Measurements from ENCODE around the gene TMEM163.

The TMEM163 gene

DNA sequence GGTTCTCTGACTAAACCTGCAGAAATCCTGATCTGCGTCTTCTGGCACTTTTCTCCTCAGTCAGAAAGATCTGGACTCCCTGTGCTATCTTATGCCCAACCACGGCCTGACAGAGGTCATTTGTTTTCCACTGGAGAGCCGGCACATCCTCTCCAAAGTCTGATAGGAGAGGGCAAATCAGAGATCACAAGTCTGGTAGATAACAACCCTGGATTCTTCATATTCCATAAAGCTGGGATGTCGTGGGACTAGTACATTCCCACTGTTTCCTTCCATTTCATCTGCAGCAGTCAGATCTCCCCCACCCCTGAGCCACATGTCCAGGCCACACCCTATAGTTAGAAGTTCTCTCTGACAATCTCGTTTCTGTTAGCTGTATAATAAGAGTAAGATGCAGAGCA lies 308.0 kb downstream of the TMEM163 start:
- TF ChIP-seq, protein P1, sequence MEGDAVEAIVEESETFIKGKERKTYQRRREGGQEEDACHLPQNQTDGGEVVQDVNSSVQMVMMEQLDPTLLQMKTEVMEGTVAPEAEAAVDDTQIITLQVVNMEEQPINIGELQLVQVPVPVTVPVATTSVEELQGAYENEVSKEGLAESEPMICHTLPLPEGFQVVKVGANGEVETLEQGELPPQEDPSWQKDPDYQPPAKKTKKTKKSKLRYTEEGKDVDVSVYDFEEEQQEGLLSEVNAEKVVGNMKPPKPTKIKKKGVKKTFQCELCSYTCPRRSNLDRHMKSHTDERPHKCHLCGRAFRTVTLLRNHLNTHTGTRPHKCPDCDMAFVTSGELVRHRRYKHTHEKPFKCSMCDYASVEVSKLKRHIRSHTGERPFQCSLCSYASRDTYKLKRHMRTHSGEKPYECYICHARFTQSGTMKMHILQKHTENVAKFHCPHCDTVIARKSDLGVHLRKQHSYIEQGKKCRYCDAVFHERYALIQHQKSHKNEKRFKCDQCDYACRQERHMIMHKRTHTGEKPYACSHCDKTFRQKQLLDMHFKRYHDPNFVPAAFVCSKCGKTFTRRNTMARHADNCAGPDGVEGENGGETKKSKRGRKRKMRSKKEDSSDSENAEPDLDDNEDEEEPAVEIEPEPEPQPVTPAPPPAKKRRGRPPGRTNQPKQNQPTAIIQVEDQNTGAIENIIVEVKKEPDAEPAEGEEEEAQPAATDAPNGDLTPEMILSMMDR (IDR thresholded peaks at IDR 0.05) = no peak
- Histone ChIP-seq H3K4me1 (ENCODE audit: control insufficient read depth in 1 of 2, insufficient read depth in 1 of 2, low read depth in 1 of 2, low read length in 1 of 2) (peaks cover 60 to 63% of the 10 kb centered on the region in 2 experiments), H3K27me3 (no peaks in the 10 kb centered on the region), H3K4me3 (ENCODE audit: low read depth in 1 of 2, low read length in 1 of 2) (no peak overlapping the region), H3K27ac (peak overlapping the region; percentile 58), H3K9me3 (no peaks in the 10 kb centered on the region), H3K36me3 (peaks cover 9% of the 10 kb centered on the region)

DNA sequence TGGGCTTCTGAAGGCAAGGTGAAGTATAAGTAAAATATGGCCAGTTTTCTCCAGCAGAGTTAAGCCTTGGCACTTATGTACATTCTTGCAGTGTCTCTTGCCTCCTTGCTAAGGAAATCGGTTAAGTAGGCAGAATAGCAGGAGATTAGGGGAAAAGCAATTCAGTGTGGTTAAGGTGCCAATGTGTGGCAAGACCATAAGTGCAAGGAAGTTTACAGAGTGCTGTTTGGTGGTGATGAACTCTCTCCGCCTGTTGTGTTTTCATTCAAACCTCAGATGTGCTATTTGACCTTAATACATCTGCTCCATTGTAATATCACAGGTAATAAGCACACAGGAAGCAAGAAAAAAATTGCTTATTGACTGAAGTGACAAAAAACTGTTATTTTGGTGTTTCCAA lies 308.8 kb downstream of the TMEM163 start:
- H3K4me1 ChIP-seq (ENCODE audit: control insufficient read depth in 1 of 2, insufficient read depth in 1 of 2, low read depth in 1 of 2, low read length in 1 of 2) = peaks cover 68 to 71% of the 10 kb centered on the region in 2 experiments
- no peaks in the 10 kb centered on the region for H3K27me3 ChIP-seq
- TF ChIP-seq, protein P1 (IDR thresholded peaks at IDR 0.05) = no peak
- H3K27ac ChIP-seq = peak overlapping the region; percentile 47
- no peaks in the 10 kb centered on the region for H3K9me3 ChIP-seq
- peaks cover 9% of the 10 kb centered on the region for H3K36me3 ChIP-seq
- no peak overlapping the region for H3K4me3 ChIP-seq (ENCODE audit: low read depth in 1 of 2, low read length in 1 of 2)

DNA sequence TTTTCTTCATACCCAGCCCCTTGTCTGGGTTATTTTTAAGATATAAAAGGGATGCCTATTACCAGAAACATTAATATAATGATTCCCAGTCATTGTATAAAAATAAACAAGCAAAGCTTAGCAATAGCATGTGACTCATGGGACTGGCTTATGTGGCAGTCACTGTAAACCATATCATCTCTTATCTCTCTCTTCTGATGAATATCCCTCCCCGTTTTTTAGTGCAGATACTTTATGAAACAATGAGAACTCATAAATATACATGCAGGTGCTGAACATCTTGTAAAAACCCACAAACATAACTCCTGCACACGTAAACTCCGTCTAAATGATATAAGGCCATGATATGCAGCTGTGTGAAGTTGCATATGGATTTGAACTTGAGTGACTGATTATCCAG lies 310.0 kb downstream of the TMEM163 start:
- no peaks in the 10 kb centered on the region for H3K27me3 ChIP-seq
- no peaks in the 10 kb centered on the region for H3K9me3 ChIP-seq
- TF ChIP-seq, protein P1 (IDR thresholded peaks at IDR 0.05) = no peak
- H3K4me1 ChIP-seq (ENCODE audit: control insufficient read depth in 1 of 2, insufficient read depth in 1 of 2, low read depth in 1 of 2, low read length in 1 of 2) = peaks cover 79 to 82% of the 10 kb centered on the region in 2 experiments
- H3K27ac ChIP-seq = peak overlapping the region; percentile 47
- H3K4me3 ChIP-seq (ENCODE audit: low read depth in 1 of 2, low read length in 1 of 2) = no peak overlapping the region
- H3K36me3 ChIP-seq = peaks cover 9% of the 10 kb centered on the region

DNA sequence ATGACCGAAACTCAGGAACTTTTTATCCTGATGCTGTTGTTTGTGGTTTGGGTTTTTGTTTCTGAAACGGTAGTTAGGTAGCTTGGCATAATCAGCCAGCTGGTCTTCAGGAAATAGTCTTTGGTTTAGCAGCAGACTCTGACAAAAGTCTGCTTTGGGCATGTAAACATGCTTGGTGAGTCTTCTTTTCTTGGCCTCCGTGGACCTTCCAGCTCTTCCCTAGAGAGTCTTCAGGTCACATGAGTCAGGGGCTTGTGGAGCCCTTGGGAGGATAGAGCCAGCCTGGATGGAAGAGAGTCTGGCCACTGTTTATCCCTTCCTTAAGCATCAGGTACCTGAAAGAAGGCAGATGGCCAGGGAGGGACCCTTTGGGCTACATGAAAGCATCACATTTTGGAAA lies 310.4 kb downstream of the TMEM163 start:
- H3K27me3 ChIP-seq = no peaks in the 10 kb centered on the region
- TF ChIP-seq, protein P1 (IDR thresholded peaks at IDR 0.05) = no peak
- peak overlapping the region; percentile 47 for H3K27ac ChIP-seq
- peaks cover 6% of the 10 kb centered on the region for H3K36me3 ChIP-seq
- no peaks in the 10 kb centered on the region for H3K9me3 ChIP-seq
- peaks cover 83 to 86% of the 10 kb centered on the region in 2 experiments for H3K4me1 ChIP-seq (ENCODE audit: control insufficient read depth in 1 of 2, insufficient read depth in 1 of 2, low read depth in 1 of 2, low read length in 1 of 2)
- no peak overlapping the region for H3K4me3 ChIP-seq (ENCODE audit: low read depth in 1 of 2, low read length in 1 of 2)

DNA sequence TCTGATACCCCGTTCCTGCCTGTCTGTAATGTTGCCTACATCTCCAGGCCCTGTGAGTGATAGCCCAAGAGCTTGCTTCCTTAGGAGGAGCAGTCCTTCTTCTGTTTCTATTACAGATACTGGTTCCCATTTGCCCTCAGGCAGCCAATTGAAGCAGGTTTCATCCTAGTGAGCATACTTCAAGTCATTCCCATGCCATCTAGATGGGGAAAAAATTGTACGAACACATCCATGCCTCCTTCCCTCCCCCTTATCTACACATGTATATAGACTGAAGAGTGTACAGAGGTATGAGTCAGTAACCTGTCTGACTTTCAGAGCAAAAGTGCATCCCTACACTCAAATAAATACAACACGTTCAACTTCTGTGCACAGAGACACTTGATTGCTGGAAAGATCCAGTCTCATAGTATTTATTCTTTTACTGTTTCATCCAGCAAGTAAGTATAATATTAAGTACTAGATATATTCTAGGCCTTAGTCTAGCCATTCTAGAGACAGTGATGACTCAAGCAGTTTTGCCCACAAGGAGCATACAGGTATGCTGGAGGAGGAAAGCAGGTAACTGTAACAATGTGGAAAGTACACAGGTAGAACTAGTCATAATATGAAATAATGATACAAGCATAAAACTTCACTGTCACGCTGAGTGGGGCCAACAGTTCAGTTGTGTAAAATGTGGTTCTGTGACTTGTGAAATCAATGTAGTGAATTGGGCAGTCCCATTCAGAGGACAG lies 311.5 kb downstream of the TMEM163 start:
- Histone ChIP-seq H3K27ac (peak overlapping the region; percentile 47), H3K4me3 (ENCODE audit: low read depth in 1 of 2, low read length in 1 of 2) (no peak overlapping the region), H3K27me3 (no peaks in the 10 kb centered on the region), H3K4me1 (ENCODE audit: control insufficient read depth in 1 of 2, insufficient read depth in 1 of 2, low read depth in 1 of 2, low read length in 1 of 2) (peaks cover 94 to 97% of the 10 kb centered on the region in 2 experiments), H3K36me3 (no peaks in the 10 kb centered on the region), H3K9me3 (no peaks in the 10 kb centered on the region)
- TF ChIP-seq, protein P1 (IDR thresholded peaks at IDR 0.05) = no peak
